ENCODE measurements around the gene SNRNP27. TPM values are rescaled to one million over a fixed set of nuclear protein-coding genes. Genes with fewer than 3 reads are reported as not detected.

Gene SNRNP27, protein sequence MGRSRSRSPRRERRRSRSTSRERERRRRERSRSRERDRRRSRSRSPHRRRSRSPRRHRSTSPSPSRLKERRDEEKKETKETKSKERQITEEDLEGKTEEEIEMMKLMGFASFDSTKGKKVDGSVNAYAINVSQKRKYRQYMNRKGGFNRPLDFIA
- total RNA-seq = 10 to 100 TPM; 61.7 to 73.3 TPM

DNA sequence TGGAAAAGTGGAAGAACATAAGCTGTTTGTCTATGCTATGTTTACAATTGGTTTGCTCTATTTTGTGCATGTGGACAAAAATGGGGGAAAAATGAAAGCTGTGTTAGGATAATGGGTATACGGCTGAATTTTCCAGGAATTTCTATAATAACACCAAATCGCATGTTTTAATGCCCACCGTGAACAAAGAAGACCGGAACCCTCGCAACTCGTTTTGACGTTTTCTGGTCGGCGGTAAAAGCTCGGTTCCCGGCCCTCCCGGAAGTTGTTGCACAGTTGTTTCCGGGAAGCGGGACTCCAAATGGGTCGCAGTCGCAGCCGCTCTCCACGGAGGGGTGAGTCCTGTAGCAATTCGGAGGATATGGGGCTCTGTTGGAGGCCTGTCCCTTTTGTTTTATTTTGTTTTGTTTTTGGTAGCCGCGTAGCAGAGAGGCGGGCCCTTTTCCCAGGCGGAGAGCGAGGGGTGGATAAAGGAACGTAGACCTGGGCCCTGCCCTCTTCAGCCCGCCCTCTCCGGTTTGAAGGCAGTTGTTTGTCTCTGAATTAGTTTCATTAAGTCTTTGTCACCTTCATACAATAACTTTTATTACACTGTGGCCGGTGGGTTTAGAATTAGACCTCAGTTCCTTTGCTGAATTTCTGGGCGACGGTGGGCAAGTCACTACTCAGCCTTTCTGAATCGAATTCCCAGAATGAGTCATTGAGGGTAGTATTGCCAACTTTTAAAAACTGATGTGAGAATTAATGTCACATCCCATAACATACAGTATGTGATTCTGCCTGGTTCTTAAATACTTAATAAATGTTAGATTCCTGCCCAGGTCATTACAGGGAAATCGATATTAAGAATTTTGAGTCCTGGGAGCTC is at the start of gene SNRNP27:
Gene SNRNP27, plus strand, starts transcription at position 273 of the 868 bp plus-strand sequence. Its CDS starts 29 bp downstream, at position 302.
- Histone ChIP-seq H3K9me3 (no peaks in the 10 kb centered on the region), H3K4me1 (peaks cover 0 to 13% of the 10 kb centered on the region in 2 donors), H3K27ac (peak within 1 kb of the TSS; percentile 69 to 86), H3K27me3 (no peaks in the 10 kb centered on the region), H3K36me3 (peaks cover 22% of the 10 kb centered on the region), H3K4me3 (peak within 1 kb of the TSS; percentile 71 to 79)
- DNase-seq (ENCODE audit: low spot score) = peak; percentile 83
- TF ChIP-seq, protein P1, sequence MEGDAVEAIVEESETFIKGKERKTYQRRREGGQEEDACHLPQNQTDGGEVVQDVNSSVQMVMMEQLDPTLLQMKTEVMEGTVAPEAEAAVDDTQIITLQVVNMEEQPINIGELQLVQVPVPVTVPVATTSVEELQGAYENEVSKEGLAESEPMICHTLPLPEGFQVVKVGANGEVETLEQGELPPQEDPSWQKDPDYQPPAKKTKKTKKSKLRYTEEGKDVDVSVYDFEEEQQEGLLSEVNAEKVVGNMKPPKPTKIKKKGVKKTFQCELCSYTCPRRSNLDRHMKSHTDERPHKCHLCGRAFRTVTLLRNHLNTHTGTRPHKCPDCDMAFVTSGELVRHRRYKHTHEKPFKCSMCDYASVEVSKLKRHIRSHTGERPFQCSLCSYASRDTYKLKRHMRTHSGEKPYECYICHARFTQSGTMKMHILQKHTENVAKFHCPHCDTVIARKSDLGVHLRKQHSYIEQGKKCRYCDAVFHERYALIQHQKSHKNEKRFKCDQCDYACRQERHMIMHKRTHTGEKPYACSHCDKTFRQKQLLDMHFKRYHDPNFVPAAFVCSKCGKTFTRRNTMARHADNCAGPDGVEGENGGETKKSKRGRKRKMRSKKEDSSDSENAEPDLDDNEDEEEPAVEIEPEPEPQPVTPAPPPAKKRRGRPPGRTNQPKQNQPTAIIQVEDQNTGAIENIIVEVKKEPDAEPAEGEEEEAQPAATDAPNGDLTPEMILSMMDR (IDR thresholded peaks at IDR 0.05) = no peak

DNA sequence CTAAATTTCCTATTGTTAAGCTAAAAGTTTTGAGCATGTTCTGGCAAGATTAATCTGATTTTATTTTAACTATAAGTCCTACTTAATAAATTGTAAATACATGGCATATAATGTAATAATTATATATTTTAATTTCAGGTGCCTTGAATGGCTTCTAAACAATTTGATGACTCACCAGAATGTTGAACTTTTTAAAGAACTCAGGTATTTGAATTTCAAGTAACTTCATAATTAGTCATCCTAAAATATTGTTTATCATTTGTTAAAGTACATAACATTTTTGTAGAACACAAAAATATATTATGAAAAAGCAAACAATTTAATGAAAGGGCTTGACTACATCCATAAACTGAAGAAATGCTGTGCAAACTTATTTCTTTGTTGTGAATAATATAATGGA is 49.8 kb upstream of the SNRNP27 start:
- H3K9me3 ChIP-seq = no peaks in the 10 kb centered on the region
- DNase-seq (ENCODE audit: low spot score) = no peak
- H3K4me3 ChIP-seq = no peak overlapping the region
- TF ChIP-seq, protein P1 (IDR thresholded peaks at IDR 0.05) = no peak
- H3K4me1 ChIP-seq = no peaks in the 10 kb centered on the region
- H3K27me3 ChIP-seq = no peaks in the 10 kb centered on the region
- H3K36me3 ChIP-seq = peaks cover 9% of the 10 kb centered on the region
- H3K27ac ChIP-seq = no peak overlapping the region

DNA sequence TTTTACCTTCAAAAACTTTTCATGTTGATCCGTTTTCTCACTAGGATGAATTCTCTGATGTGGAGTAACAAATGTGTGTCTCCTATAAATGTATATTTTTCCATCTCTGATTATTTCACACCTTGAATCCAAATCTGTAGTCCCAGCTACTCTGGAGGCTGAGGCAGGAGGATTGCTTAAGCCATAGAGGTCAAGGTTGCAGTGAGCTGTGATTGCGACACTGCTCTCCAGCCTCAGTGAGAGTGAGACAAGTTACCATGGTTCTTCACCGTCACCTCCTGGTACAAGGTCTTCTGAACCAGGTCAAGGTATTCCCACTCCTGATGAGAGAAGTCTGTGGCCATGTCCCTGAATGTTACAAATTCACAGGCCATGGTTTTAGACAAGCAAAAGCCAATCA is 49.2 kb upstream of the SNRNP27 start:
- TF ChIP-seq, protein P1 (IDR thresholded peaks at IDR 0.05) = no peak
- Histone ChIP-seq H3K27ac (no peak overlapping the region), H3K4me3 (no peak overlapping the region), H3K27me3 (no peaks in the 10 kb centered on the region), H3K4me1 (no peaks in the 10 kb centered on the region), H3K36me3 (peaks cover 11% of the 10 kb centered on the region), H3K9me3 (no peaks in the 10 kb centered on the region)
- no peak for DNase-seq (ENCODE audit: low spot score)

DNA sequence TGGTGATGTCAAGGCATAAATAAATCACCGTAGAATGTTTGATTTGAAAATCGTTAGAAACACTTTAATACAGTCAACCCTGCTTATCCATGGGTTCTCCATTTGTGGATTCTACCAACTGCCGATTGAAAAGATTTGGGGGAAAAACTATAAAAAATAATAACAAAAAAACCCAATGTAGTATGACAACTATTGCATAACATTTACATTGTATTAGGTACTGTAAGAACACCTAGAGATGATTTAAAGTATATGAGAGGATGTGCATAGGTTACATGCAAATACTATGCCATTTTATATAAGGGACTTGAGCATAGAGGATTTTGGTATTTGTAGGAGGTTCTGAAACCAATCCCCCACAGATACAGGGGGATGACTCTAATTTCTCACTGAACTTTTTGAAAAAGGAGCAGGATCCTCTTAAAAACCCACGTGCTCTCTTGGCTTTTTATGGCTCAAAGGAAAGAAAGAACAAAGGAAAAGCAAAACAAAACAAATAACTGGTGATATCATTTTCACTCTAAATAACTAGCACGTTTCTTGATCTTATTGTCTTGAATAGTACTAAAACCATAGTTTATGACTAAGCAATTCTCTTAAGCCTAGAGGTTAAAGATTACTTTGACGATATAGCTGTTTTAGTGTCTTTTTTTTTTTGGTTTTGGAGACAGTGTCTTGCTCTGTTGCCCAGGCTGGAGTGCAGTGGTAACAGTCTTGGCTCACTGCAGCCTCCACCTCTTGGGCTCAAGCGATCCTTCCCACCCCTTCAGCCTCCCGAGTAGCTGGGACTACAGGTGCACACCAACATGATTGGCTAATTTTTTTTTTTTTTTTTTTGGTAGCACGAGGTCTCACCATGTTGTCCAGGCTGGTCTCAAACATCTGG is 47.3 kb upstream of the SNRNP27 start:
- DNase-seq (ENCODE audit: low spot score) = no peak
- Histone ChIP-seq H3K27me3 (no peaks in the 10 kb centered on the region), H3K4me3 (no peak overlapping the region), H3K27ac (no peak overlapping the region), H3K36me3 (peaks cover 19% of the 10 kb centered on the region), H3K4me1 (no peaks in the 10 kb centered on the region), H3K9me3 (no peaks in the 10 kb centered on the region)
- TF ChIP-seq, protein P1 (IDR thresholded peaks at IDR 0.05) = no peak

DNA sequence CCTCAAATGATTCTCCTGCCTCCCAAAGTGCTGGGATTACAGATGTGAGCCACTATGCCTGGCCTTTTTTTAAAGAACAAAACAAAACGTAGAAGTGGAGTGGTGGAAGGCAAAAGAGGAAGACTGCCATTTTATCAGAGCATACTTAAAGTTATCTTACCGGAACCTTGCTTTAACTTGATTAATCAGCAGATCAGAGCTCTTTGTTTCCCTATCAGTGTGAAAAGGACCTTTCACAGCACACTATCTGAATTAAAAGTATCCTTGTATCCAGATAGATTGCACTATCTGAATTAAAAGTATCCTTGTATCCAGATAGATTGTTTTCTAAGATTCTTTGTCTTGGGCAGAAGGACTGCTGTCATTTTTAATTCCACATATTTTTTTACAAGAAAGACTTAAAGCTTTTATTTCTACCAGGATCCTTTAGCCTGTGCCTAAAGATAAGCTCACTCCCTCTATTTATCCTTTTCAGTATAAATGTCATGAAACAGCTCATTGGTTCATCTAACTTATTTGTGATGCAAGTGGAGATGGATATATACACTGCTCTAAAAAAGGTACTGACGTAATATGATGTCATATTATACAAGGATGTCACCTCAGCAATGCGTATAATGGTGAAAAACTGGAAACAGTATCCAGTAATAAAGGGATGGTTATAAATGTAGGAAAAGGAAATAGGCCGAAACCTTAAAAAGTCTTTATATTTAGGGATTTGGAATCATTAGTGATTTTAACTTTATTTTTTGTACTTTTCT is 46.5 kb upstream of the SNRNP27 start:
- H3K27me3 ChIP-seq = no peaks in the 10 kb centered on the region
- no peaks in the 10 kb centered on the region for H3K9me3 ChIP-seq
- DNase-seq (ENCODE audit: low spot score) = no peak
- H3K4me1 ChIP-seq = no peaks in the 10 kb centered on the region
- peaks cover 19% of the 10 kb centered on the region for H3K36me3 ChIP-seq
- TF ChIP-seq, protein P1 (IDR thresholded peaks at IDR 0.05) = no peak
- H3K27ac ChIP-seq = no peak overlapping the region
- no peak overlapping the region for H3K4me3 ChIP-seq
